Pulmonary artery endothelial cell (primary cell): ENCODE data around the gene CHRM5. TPM values are rescaled to one million over a fixed set of nuclear protein-coding genes. Genes with fewer than 3 reads are reported as not detected.

Source experiments
- DNase-seq: peaks from one replicate; pipeline ENCODE4 v3.0.0-alpha.2; 2011; ENCODE audit warnings: low read depth, low spot score
- total RNA-seq: library from RNA; depleted of rRNA; stranded (reverse); fragments of >200 nt; gene quantifications from 2 replicates; pipeline ENCODE4 v1.2.3, GENCODE V29; 2014

CHRM5 gene, protein sequence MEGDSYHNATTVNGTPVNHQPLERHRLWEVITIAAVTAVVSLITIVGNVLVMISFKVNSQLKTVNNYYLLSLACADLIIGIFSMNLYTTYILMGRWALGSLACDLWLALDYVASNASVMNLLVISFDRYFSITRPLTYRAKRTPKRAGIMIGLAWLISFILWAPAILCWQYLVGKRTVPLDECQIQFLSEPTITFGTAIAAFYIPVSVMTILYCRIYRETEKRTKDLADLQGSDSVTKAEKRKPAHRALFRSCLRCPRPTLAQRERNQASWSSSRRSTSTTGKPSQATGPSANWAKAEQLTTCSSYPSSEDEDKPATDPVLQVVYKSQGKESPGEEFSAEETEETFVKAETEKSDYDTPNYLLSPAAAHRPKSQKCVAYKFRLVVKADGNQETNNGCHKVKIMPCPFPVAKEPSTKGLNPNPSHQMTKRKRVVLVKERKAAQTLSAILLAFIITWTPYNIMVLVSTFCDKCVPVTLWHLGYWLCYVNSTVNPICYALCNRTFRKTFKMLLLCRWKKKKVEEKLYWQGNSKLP
- not detected in 2 replicates for total RNA-seq

DNA sequence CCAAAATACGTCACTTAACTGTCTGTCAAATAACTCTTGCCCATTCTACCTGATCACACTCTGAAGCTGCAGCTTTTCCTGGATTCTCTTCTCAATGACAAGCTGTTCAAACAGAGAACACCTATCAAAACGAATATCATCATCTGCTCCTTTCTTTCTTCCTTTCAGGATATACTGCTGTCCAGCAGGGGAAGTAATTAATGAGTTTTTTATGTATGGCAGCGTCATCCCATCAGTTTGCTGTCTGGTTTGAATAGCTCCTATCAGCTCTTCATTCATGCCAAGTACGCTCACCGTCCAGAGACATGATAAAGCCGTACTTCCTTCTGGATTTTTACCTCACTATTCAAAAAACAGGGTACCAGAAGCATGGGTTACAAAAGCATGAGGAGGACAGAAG, at the start of gene CHRM5:
TSS of gene CHRM5 (plus strand) at position 274 of the 400 bp plus-strand sequence. CDS start 94,221 bp downstream, outside the sequence.
- no peak for DNase-seq

DNA sequence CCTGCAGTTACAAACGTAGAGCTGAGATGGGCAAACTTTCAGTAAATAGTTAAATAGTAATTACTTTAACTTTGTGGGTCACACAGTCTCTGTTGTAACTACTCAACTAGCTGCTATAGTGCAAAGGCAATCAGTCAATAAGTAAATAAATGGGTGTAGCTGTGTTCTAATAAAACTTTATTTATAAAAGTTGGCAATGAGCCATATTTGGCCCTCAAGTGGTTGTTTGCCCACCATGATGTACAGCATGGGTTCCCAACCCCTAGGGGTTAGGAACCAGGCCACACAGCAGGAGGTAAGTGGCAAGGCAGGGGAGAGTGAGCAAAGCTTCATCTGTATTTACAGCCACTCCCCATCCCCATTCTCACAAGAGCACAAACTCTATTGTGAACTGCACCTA, 44.9 kb upstream of the CHRM5 start:
- no peak for DNase-seq

DNA sequence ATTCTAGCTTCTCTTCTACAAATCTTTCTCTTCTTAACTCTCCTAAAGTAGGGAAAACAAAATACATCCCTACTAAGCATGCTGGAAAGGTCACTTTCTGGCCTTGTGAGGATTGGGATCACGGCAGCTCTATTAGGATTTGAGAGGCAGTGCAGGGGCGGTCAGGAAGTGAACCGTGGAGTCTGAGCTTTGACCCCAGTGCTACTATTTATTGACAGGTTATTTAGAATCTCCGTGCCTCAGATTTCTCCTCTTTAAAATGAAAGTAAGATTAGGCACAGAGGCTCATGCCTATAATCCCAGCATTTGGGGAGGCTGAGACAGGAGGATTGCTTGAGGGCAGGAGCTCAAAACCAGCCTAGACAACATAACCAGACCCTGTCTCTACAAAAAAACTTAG, 42.0 kb upstream of the CHRM5 start:
- DNase-seq, result no peak

DNA sequence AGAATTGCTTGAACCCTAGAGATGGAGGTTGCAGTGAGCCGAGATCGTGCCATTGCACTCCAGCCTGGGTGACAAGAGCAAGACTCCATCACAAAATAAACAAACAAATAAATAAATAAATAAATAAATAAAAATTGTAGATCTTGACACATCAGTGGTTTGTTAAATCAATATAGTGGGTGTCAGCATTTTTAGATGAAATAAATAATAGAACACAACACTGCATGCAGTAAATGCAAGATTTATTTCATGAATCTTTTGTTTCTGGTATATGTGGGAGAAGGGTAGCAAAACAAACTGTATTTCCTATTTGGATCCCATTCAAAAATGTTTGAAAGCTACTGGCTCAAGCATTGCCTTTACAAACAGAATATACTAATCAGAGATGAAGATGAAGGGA, 35.6 kb upstream of the CHRM5 start:
- DNase-seq, result no peak

DNA sequence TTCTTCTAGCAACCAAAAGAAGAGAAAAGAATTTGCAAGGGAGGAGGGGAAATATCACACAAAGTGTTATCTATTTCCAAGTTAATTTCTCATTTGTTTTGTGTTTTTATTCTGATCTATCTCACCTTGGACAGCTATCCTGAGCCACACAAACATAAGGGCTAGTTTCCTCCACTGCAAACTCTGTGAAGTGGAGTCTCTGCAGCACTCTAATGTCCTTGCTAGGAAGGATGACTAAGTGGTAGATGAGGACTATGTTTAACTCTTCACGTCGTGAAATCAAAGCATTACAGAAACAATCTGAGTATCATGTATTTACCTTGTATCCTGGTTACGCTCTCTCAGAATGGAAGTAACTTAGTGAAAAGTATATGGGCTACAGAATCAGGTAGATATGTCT, 33.9 kb upstream of the CHRM5 start:
- DNase-seq, result no peak

DNA sequence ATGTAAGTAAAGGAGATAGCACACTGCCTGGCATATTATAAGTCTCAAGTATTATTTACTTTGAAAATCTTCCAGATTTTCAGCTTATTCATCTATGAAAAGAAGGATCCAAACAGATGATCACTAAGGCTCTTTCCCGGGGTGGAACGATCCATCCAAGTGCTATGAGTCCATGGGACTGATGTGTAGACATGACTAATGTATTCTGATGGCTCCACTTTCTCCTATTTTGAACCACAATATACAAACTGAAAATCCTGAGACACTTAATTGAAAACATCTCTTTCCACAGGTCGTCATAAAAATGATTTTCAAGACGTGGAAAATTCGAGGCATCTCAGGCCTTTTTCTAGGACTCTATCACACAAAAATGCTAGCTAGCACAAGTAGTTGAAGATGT, 33.4 kb upstream of the CHRM5 start:
- DNase-seq, result no peak

DNA sequence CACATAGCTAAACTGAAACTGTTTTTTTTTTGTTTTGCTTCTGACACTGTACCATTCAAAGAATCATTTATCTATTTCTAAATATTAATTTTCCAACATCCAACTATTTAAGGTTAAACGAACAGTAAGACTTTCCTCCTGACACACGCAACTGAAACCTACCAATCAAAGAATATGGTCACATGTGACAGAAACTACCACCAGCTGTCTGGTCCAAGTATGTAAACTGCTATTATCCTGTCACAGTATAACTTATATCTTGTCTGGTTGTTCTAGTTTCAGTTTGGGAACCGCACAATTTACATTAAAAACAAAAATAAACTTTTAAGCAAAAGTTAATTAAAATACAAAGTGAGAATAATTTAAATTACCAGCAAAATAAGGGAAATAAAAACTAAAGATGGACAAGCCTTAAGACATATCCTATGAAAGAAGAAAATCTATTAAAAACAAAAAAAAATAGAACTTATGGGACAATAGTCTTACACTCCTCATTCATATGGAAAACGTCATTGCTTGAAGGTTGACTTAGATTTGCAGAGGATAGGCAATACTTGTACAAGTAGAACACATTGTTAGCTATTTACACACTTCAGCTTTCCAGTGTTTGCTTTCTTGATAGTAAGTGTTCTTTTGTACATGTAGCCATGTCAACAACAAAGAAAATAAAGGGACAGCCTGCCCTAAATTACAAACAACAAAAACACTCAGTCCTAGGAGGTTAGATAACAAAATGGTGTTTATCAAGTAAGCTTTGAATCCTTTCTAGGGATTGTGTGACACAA, 26.8 kb upstream of the CHRM5 start:
- no peak for DNase-seq

DNA sequence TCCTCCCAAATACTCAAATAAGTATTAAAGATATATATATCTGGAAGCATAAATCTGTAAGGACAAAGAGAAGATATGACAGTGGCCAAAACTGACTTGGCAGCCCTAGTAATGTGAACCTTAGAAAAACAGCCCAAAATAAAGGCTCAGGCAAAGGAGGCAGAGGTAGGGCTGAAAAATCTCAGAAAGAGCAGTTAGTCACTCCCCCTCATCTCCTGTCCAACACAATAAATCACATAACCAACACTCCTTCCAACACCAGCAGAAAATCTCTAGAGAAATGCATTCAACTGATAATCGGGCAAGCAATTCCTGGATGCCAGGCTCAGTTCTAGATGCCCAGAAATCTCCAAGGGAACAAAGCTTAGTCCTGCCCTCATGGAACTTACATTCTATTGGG, 22.1 kb upstream of the CHRM5 start:
- no peak for DNase-seq

DNA sequence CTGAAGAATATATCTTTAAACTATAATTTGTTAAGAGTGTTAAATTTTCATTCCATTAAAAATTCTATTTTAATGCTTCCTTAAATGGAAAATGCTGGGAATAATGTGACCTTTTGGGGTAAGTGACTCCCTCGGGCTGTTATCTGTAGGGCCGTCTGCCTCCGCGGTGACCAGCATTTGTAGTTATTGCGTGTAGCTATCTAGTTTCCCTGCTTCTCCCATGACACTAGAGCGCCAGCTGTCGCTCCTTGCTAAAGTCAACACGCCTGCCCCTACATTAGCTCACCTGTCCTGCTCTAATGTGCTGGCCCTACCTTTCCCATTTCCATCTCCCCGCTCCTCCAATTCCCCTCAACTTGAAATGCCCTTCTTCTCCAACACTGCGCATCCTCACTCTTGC, 12.4 kb upstream of the CHRM5 start:
- no peak for DNase-seq

DNA sequence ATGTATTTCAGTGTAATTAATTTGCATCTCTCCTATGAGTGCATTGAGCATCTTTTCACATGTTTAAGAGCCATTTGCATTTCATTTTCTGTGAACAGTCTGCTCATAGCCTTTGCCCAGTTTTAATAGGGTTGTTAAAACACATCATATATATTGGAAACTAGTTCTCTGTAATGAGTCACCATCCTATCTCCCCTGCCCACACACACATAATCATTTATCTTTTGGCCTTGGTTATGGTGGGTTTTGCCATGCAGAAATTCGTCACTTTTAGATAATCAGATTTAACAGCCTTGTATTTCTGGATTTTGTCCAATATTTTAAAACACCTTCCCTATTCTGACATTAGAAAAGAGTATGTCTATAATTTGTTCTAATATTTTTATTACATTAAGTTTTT, 11.9 kb upstream of the CHRM5 start:
- no peak for DNase-seq

DNA sequence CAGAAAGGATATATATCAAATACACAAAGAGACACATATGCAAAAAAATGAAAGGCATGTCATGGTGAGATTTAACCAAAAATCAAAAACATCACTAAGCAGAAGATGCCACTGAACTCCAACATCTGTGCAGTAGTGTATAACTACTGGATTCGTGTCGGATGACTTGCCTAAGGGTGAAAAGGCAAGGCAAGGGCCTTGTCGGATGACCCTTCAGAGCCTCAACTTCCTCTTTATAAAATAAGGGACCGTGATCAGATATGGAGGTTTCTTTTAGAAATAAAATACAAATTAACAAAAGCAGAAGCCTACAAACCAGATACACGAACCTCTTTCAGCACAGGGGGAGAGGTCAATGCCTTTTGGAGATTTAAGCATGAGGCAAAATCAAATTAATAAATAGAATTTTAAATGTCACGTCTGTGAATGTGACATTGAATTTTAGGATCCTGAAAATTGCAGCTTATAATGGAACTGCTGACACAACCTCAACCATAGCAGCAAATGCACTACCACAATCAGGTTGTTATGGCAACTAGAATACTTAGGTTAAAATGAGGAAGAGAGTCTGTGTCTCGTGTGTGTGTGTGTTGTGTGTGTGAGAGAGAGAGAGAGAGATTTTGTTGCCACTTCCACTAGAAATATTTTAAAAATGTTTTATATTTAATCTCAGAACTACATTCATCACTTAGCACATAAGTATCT, 8.3 kb upstream of the CHRM5 start:
- no peak for DNase-seq

DNA sequence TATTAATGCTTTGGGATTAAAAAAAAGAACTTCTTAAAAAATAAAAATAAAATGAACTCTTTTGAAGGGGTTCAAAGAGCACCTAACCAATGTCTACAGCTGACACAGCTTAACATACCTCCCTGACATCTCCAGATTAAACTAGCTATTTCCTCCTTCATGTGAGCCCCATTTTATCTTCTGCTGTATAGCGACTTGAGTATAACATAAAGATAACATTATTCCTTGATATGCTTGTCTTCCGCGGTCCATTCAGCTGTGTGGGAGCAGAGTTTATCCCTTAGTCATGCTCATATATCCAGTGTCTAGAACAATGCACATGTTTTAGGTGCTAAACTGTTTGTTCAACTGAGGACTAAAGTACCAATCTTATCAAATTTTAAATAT, 7.8 kb upstream of the CHRM5 start:
- DNase-seq, result no peak

DNA sequence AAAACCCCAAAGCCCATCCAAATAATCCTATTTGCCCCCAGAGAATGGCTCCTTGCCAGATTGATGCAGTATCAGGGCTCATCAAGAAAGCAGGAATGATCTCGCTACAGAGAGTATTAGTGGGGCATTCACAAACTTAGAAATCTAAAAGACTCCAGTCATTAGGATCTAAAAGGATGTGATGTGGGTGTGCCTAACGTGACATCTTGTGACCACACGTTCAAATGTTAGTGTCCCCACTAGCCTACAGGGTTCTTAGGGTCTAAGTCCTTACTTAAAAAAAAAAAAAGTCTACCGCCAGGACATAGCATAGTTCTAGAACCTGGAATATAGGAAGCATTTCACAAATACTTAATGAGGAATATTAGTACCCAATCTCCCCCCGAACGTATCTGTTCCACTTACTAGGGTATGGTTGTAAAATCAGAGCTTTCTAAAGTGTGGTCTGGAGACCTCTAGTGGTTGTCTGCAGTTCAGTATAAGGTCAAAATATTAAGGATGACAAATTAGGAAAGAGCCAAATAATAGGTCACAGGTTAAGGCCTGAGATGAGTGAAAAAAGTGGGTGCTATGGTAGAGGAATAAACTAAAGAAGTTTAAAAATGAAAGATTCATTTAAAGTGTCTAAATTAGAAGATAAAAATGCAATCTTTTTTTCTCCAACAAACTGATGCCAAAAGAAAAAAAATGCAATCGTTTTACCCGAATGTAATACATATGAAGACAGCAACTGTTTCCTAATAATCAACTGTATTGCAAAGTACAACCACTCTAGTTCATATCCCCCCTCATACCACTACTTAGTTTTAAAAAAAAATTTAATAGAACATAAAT, 4.2 kb upstream of the CHRM5 start:
- no peak for DNase-seq

DNA sequence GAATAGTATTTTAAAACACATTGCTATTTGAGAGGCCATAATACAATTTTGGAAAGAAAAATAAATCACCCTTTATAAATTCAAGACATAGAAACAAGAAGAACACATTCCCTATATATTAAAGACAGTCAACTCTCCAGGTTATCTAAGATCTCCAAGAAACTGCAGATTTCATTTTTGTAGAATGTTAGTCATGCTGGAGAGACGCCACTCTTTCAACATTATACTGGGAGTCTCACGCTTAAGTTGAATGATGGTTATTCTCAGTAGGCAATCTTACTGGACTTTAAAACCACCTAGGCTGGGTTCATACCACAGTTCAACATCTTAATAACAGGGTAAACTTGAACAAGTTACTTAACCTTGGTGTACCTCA, 3.6 kb upstream of the CHRM5 start:
- DNase-seq, result no peak

DNA sequence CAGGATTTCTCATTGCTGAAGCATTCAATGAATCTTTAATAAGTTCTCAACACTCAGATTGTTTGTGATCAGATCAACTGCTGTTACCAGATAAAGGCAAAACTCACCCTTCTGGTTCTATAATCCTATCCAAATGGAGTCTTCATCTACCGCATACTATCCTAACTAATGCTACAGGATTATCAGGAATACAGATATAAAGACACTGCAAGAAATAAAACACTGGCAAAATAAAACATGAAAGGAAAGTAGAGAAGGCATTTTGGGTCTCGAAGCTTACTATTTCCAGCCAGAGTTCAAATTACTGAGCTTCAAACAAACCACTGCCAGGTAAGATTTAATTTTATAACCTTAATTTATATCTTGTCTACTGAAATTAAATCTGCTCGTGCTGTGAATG, 524 bp downstream of the CHRM5 start:
- DNase-seq, result no peak

DNA sequence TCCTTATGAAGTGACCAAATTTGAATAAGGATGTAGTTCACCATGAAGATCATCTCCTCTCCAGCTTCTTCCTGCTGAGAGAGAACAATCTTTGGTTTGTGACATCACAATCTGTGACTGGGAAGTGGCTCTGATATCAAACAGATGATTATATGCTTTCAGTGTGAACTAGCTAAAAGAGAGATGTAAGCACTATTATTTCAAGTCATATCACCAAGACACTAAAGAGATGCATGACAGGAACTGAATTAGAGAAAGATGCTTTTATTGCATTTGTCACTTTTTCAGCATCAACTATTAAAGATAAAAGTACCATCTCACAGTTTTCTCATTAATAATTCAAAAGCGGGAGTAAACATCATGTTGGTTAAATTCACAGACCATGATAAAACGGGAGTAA, 3.5 kb downstream of the CHRM5 start:
- DNase-seq, result no peak

DNA sequence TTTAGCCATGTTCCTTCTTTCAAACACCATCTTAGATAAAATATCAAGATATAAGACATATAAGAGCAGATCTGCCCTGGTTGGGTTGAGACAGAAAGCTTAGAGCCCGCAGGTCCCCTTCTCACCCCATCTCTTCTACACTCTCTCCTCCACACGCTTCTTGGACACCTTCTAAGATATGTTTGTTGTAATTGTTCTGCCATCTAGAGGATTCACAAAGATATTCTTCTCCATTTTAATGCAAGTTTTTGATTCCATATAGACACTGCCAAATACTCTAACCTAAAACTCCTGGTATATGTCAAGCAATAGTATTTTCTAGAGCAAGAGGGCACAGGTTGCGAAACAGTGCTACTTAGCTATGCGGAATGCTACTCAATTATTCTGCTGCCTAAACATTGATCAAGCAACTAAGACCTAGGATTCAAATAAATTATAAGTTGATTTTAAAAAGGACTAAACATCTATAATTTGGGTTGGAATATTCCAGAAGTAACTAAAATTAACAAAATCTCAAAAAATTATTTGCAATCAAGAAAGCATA, 6.8 kb downstream of the CHRM5 start:
- no peak for DNase-seq

DNA sequence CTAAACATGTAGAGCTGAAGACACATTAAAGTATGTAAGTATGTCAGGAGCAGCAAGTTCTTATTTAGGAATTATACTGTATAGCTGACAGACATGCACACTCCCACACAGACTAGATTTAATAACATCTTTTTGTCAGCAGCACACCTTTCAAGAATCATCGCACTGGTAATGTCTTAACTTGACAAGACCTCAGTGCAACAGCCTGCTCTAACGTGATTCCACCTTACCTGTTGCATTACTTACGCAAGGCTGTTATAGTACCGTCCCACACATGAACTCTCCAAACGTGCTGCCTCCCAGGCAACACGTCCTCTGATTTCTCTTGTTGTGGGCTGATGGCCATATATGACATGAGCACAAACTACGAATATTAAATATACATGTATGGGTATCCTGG, 11.9 kb downstream of the CHRM5 start:
- no peak for DNase-seq

DNA sequence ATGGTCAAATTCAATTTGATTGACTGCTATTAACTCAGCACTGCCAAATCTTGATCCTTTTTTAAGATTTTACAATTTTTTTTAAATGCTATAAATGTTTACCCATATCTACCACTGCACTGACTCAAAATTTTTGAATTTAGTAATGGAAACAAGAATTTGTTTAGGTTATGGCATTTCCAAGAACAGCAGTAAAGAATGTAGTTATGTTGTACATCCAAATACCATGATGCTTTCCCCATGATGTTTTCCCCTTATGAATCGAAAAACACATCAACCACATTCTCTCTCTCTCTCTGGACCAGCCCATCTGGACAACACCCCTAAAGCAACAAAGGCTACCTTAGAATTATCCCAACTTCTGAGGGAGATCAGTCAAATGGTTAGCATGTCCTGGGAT, 14.2 kb downstream of the CHRM5 start:
- DNase-seq, result no peak

DNA sequence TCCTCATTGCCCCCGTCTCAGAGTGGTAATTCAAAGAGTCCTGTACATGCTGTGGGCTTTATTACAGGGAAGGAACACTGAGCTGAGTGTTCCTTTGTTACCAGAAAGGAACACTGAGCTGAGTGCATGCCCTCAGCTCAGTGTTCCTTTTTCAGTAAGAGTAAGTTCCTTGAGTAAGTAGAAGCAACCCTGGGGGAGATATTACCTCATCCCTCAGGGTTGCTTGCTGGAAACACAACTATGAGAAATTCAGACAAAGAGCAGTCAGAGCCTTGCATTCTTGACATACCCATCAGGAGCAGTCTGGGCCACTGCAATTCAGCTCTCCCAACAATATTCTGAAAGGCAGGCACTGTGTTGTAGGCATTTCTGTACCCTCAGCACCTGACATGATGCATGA, 17.0 kb downstream of the CHRM5 start:
- DNase-seq, result no peak

DNA sequence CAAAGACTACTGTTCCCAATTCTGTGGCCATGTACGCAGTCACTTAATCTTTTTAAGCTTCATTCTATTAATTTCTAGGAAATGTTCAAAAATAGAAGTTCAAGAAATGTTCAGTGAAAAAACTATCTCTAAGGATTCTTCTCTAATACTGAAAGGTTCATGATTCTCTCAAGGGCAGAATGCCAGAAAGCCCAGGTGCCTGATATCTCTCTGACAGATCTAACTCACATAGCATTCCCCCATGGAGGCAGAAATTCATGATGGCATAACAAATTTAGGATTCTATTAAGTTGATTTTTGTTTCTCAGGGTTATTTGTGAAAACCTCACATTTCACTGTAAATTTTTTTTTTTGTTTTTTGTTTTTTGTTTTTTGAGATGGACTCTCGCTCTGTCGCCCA, 17.5 kb downstream of the CHRM5 start:
- no peak for DNase-seq
